SJSA1 (cell line): ENCODE measurements around the gene PLBD2. TPM values are rescaled to one million over a fixed set of nuclear protein-coding genes. Genes with fewer than 3 reads are reported as not detected.

Experiments used
- DNase-seq, 2 experiments: peaks; one replicate each; pipeline ENCODE4 v3.0.0-alpha.2; 2015 to 2020; ENCODE audit warnings: low spot score in 2 of 2, low read depth in 1 of 2
- H3K27ac ChIP-seq: fragments of 250-450 bp; sonication (Bioruptor Pico); 2 replicates; pipeline ENCODE4 v1.5.1; 2020; ENCODE audit warnings: mild to moderate bottlenecking, moderate library complexity
- H3K27me3 ChIP-seq: fragments of 250-450 bp; sonication (Bioruptor Pico); replicated peaks from 2 replicates; pipeline ENCODE4 v1.5.1; 2020; ENCODE audit warnings: mild to moderate bottlenecking, moderate library complexity
- H3K36me3 ChIP-seq: fragments of 250-450 bp; sonication (Bioruptor Pico); 2 replicates; pipeline ENCODE4 v1.5.1; 2020; ENCODE audit warnings: mild to moderate bottlenecking
- H3K4me1 ChIP-seq: fragments of 250-450 bp; sonication (Bioruptor Pico); replicated peaks from 2 replicates; pipeline ENCODE4 v1.6.1; 2021; ENCODE audit warnings: mild to moderate bottlenecking
- H3K4me3 ChIP-seq: fragments of 250-450 bp; sonication (Bioruptor Pico); 2 replicates; pipeline ENCODE4 v1.5.1; 2020; ENCODE audit warnings: mild to moderate bottlenecking
- H3K9me3 ChIP-seq: fragments of 250-450 bp; sonication (Bioruptor Pico); replicated peaks from 2 replicates; pipeline ENCODE4 v1.5.1; 2020; ENCODE audit warnings: mild to moderate bottlenecking
- total RNA-seq: library from RNA; depleted of rRNA; stranded (reverse); fragments of >200 nt; shearing (Covaris generic); gene quantifications from 2 replicates; pipeline ENCODE4 v1.2.3, GENCODE V29; 2014

PLBD2 gene
- total RNA-seq, 1 experiment from 2014 or later: 11.8 TPM

DNA sequence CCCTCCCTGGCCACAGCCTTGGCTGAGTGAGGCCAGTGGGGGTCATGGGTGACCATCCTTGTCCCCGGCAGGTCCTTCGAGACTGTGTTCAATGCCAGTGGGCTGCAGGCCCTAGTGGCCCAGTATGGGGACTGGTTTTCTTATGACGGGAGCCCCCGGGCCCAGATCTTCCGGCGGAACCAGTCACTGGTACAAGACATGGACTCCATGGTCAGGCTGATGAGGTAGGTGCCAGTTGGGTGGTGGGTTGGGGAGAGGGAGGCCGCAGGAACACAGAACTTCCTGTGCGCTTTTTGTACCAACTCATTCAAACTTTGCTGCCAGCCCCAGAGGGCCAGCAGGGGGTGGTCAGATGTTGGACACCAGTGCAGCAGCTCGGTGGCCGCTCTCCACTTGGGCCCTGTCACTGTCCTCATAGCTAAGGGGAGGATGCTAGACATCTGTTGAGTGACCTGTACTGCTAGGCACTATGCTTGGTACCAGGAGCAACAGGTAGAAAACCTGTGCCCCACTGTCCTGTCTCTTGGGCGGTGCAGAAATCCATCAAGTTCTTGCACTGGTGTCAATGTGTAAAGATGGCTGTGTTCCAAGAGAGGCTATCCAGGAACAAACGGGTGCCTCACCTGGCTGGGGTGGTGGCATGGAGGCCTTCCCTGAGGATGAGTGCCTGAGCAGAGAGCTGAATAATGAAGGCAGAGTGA, 28.6 kb downstream of the PLBD2 start:
- no peaks in the 10 kb centered on the region for H3K4me1 ChIP-seq
- no peaks in the 10 kb centered on the region for H3K27me3 ChIP-seq
- no peaks in the 10 kb centered on the region for H3K9me3 ChIP-seq
- no peak overlapping the region for H3K27ac ChIP-seq
- no peak overlapping the region for H3K4me3 ChIP-seq
- no peaks in the 10 kb centered on the region; the same call in 1 of the 2 replicates for H3K36me3 ChIP-seq
- DNase-seq: no peak

DNA sequence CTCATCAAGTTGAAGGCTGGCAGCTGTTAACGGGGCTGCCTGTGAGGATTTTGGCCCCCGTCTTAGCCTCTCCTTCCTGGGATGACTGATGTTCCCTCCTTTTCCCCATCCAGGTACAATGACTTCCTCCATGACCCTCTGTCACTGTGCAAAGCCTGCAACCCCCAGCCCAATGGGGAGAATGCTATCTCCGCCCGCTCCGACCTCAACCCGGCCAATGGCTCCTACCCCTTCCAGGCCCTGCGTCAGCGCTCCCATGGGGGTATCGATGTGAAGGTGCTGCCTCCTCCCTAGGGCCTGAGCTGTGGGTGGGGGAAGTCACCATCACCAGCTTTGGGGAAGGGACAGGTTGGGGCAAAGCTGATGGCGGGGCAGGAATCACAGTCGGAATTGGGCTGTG, 29.2 kb downstream of the PLBD2 start:
- Histone ChIP-seq H3K9me3 (no peaks in the 10 kb centered on the region), H3K27me3 (no peaks in the 10 kb centered on the region), H3K4me3 (no peak overlapping the region), H3K36me3 (no peaks in the 10 kb centered on the region; the same call in 1 of the 2 replicates), H3K27ac (no peak overlapping the region), H3K4me1 (no peaks in the 10 kb centered on the region)
- no peak for DNase-seq

DNA sequence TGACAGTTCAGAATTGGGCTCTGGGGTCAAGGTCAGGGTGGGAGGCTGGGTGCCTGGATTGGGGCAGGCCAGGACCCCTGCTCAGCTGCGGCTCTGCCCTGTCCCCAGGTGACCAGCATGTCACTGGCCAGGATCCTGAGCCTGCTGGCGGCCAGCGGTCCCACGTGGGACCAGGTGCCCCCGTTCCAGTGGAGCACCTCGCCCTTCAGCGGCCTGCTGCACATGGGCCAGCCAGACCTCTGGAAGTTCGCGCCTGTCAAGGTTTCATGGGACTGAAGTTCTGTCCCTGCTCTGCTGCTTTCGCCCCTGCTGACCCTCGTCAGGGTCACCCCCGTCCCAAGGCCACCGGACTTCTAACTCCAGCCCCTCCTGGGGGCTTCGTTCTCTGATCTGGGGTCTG, 30.0 kb downstream of the PLBD2 start:
- Histone ChIP-seq H3K27ac (no peak overlapping the region), H3K27me3 (no peaks in the 10 kb centered on the region), H3K9me3 (no peaks in the 10 kb centered on the region), H3K4me1 (no peaks in the 10 kb centered on the region), H3K4me3 (no peak overlapping the region), H3K36me3 (no peaks in the 10 kb centered on the region; the same call in 1 of the 2 replicates)
- no peak for DNase-seq

DNA sequence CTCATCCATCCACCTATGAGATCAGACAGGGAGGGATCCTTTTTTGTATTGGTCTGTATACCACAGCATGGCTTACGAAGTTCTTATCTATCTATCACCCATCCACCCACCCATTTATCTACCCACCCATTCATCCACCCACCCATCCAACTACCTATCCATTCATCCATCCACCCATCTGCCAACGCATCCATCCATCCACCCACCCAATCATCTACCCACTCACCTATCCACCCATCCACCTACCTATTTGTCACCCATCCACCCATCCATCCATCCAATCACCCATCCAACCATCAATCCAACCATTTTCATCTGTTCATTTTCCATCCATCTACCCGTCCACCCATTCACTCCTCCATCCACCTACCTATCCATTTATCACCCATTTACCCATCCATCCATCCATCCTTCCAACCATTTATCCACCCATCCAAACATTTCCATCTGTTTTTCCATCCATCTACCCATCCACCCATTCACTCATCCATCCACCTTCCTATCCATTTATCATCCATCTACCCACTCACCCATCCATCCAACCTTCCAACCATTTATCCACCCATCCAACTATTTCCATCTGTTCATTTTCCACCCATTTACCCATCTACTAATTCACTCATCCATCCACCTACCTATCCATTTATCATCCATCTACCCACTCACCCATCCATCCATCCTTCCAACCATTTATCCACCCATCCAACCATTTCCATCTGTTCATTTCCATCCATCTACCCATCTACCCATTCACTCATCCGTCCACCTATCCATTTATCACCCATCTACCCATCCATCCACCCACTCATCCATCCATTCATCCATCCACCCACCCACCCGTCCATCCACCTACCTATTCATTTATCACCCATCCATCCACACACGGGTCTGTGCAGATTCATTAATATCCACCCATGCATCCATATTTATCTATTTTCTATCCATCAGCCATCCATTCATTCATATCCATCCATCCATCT, 32.0 kb downstream of the PLBD2 start:
- Histone ChIP-seq H3K36me3 (no peaks in the 10 kb centered on the region), H3K27ac (no peak overlapping the region)
- no peak for DNase-seq

DNA sequence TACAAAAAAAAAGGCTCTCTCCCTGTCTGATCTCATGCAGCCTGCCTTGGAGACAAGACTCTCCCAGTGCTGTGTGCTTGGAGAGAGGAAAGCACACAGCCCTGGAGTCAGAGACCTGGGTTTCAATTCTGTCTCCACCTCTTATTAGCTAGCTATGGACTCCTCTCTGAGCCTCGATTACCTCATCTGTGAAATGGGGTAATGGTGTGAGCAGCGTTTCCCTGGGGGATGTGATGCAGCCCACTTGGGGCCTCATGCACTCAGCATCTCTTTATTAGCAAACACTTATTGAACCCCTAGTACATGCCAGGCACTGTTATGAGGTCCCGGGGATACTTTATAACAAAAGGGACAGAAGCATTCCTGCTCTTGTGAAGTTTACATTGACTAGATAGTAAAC, 32.8 kb downstream of the PLBD2 start:
- Histone ChIP-seq H3K9me3 (no peaks in the 10 kb centered on the region; the same call in 1 of the 2 replicates), H3K4me3 (no peak overlapping the region), H3K4me1 (no peaks in the 10 kb centered on the region), H3K27me3 (no peaks in the 10 kb centered on the region), H3K27ac (no peak overlapping the region), H3K36me3 (no peaks in the 10 kb centered on the region)
- DNase-seq: no peak

More for the DNA sequence above, 32.0 kb downstream of the PLBD2 start:
- H3K4me1 ChIP-seq: no peaks in the 10 kb centered on the region
- H3K4me3 ChIP-seq: no peak overlapping the region
- H3K9me3 ChIP-seq: no peaks in the 10 kb centered on the region
- no peaks in the 10 kb centered on the region for H3K27me3 ChIP-seq

DNA sequence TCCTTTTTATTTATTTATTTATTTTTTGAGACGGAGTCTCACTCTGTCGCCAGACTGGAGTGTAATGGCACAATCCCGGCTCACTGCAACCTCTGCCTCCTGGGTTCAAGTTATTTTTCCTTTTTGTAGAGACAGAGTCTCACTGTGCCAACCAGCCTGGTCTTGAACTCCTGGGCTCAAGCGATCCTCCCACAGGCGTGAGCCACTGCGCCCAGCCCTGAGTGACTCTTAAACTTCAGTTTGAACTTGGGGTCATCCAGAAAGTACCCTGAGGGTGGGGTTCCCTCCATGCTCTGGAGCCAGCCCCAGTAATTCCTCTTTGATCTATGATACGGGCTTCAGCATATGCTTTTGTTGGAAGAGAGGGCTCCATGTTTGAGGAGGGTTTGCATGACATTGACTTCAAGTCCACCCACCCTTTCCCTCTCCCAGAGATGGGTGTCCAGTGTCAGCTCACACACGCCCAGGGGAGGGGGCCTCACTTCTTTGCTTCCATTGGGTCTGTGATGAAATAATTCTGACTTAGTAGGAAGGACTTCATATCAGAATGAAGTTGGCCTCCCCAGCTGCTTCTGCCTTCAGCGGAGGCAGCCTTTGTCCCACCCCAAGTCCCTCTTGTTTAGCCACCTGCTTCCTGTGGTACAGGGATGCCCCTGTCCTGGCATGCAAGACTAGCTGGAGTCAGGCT, 33.4 kb downstream of the PLBD2 start:
- H3K27ac ChIP-seq: no peak overlapping the region
- H3K27me3 ChIP-seq: no peaks in the 10 kb centered on the region
- no peaks in the 10 kb centered on the region for H3K36me3 ChIP-seq
- H3K4me3 ChIP-seq: no peak overlapping the region
- no peaks in the 10 kb centered on the region; the same call in 1 of the 2 replicates for H3K9me3 ChIP-seq
- no peaks in the 10 kb centered on the region for H3K4me1 ChIP-seq
- no peak for DNase-seq

DNA sequence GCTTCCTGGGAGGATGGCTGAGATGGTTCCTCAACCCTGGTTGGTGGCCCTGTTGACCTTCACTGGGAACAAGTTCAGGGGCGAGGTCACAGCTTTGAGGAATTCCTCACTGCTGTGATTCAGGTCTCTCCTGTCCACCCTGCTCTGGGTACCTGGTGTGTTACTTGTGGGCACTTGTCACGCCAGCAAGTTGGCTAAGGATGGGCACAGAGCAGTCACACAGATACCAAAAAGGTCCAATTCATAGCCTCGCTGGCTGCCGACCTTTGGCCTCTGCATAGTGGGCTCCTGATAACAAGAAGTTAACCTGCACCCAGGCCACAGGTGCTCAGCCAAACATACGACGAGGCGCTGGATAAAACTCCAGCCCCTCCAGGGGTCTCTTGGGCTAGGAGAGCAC, 34.1 kb downstream of the PLBD2 start:
- Histone ChIP-seq H3K4me3 (no peak overlapping the region), H3K9me3 (no peaks in the 10 kb centered on the region; the same call in 1 of the 2 replicates), H3K27ac (no peak overlapping the region), H3K36me3 (no peaks in the 10 kb centered on the region), H3K27me3 (no peaks in the 10 kb centered on the region), H3K4me1 (no peaks in the 10 kb centered on the region)
- DNase-seq: no peak

DNA sequence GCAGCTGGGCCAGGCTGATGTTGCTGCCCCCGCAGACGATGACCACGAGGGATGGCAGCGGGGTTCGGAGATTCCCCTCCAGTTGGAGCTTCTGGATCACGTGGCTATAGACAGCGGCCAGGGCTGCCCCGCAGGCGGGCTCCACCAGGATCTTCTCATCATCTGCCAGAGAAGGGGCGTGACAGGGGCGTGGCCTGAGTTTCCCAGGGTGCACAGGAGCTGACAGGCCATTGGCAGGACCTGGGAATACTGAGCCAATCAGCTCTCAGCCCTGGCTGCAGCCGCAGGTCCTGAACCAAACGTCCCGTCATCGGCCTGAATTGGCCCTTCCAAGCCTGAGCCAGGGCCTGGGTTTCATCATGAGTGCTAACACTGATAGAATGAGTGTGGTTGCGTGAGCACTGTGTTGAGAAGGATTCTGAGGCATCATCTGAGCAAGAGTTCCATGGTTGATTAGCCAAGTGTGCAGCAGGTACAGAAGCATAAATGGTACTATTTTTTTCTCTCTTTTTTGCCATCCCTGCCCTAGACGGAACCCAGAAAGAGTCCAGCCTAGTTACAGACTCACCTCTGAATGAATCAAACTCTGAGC, 34.7 kb downstream of the PLBD2 start:
- no peak for DNase-seq
- Histone ChIP-seq H3K4me3 (no peak overlapping the region), H3K27ac (no peak overlapping the region), H3K36me3 (no peaks in the 10 kb centered on the region), H3K4me1 (no peaks in the 10 kb centered on the region), H3K9me3 (no peaks in the 10 kb centered on the region; the same call in 1 of the 2 replicates), H3K27me3 (no peaks in the 10 kb centered on the region)

DNA sequence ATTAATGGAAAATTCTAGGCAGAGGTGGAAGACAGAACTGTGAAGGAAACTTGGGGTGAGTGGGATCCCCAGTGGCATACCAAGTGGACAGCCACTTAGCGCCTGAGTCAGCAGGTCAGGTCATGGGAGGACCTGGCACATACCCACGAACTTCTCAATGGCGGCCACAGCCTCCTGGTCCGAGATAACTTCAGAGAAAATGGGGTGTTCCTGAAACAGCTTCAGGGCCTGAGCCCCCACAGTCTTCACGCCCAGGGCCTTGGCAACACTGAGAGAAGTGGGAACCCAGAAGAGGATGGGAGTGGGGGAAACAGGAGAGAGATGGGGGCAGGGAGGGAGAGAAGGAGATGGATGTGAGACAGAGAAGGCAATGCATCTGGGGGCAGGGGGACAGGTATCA, 35.4 kb downstream of the PLBD2 start:
- Histone ChIP-seq H3K27me3 (no peaks in the 10 kb centered on the region), H3K4me1 (no peaks in the 10 kb centered on the region), H3K9me3 (no peaks in the 10 kb centered on the region; the same call in 1 of the 2 replicates), H3K4me3 (no peak overlapping the region), H3K27ac (no peak overlapping the region), H3K36me3 (no peaks in the 10 kb centered on the region)
- DNase-seq: no peak

DNA sequence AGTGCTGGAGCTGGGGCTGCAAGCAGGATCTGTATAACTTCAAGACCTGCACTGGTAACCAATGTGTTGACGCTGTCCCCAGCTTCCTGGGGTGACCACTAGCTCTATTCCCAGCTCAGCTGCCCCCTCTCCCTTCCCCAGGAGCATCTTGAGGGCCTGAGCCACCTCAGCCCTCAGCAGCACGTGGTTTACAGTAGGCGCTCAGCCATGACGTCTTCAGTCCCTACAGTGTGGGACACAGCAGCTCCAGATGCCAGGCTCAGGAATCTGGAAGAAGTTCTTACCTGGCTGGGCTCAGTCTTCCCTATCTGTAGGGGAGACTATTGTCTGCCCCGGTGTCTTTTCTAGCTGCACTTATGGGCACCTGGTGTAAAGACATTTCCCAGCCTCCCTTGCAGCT, 36.7 kb downstream of the PLBD2 start:
- no peak overlapping the region for H3K27ac ChIP-seq
- DNase-seq: no peak
- H3K4me3 ChIP-seq: no peak overlapping the region
- no peaks in the 10 kb centered on the region for H3K36me3 ChIP-seq
- no peaks in the 10 kb centered on the region for H3K27me3 ChIP-seq
- no peaks in the 10 kb centered on the region for H3K4me1 ChIP-seq
- no peaks in the 10 kb centered on the region; the same call in 1 of the 2 replicates for H3K9me3 ChIP-seq

DNA sequence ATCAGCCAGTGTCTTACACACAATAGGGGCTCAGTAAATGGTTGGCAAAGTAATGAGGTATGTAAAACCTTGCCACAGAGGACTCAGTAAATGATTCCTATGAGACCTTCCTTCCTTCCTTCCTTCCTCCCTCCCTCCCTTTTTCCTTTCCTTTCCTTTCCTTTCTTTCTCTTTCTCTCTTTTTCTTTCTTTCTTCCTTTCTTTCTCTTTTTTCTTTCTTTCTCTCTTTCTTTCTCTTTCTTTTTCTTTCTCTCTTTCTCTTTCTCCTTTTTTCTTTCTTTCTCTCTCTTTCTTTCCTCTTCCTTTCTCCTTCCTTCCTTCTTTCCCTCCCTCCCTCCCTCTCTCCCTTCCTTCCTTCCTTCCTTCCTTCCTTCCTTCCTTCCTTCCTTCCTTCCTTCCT, 37.8 kb downstream of the PLBD2 start:
- no peaks in the 10 kb centered on the region; the same call in 1 of the 2 replicates for H3K9me3 ChIP-seq
- no peak overlapping the region for H3K4me3 ChIP-seq
- H3K36me3 ChIP-seq: no peaks in the 10 kb centered on the region
- H3K27me3 ChIP-seq: no peaks in the 10 kb centered on the region
- no peaks in the 10 kb centered on the region for H3K4me1 ChIP-seq
- no peak for DNase-seq
- no peak overlapping the region for H3K27ac ChIP-seq

DNA sequence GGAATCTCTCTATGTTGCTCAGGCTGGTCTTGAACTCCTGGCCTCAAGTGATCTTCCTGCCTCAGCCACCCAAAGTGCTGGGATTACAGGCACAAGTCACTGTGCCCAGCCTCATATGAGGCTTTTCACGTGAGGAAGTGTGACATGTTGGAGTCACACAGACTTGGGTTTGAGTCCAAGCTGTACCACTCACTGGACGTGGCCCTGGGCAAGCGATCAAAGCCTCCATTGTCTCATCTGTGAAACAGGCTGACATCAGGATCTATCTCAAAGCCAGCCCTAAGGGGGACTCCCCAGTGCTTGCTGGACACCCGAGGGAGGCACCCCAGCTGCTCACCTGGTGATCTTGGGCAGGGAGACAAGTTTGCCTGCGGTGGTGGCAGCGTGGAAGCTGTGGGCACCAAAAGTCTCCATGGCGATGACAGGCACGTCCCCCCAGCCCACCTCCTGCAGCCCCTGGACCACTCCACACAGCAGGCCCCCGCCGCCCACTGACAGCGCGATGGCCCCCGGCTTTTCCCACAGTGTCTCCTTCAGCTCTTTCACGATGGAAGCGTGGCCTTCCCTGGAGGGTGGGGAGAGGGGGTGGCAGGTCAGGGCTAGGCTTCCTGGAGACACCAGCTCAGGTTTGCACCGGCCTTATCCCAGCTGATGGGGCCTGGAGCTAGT, 38.6 kb downstream of the PLBD2 start:
- no peak for DNase-seq
- Histone ChIP-seq H3K4me1 (no peaks in the 10 kb centered on the region), H3K4me3 (no peak overlapping the region)

More for the DNA sequence above, 38.6 kb downstream of the PLBD2 start:
- H3K27me3 ChIP-seq: no peaks in the 10 kb centered on the region
- H3K36me3 ChIP-seq: no peaks in the 10 kb centered on the region
- H3K9me3 ChIP-seq: no peaks in the 10 kb centered on the region; the same call in 1 of the 2 replicates
- no peak overlapping the region for H3K27ac ChIP-seq
